Activated CD8-positive, alpha-beta memory T cell treated with anti-CD3 and anti-CD28 coated beads for 24 hours (primary cell): Measurements from ENCODE around the gene GNB2.
"Not testable (repeated sequence)": the region's sequence is repeated elsewhere in the genome, so short reads cannot be mapped to it uniquely, and the experiment has no call there.

Experiments used
- DNase-seq: peaks from one replicate; pipeline ENCODE4 v3.0.0-alpha.2; 2020

The GNB2 gene

DNA sequence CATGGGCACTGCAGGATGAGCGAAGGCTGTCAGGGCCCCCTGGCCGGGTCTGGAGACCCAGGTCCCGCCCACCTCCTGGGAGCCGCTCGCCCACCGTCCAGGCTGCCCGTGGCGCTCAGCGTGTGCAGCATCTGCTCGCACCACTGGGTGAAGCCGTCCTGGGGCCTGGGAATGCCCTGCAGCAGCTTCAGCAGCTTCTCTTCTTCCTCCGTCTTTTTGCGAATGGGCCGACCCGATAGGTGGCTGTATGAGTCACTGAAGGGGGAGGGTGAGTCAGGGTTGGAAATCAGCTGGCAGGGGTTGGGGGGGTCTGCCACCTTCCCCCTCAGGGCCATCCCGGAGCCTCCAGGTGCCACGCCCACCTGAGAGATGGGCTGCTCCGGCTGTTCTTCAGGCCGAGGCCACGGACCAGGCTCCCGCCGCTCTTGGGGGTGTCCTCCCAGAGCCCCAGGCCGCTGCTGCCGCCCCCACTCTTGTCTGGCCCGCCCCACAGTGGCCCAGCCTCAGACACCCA is 8.7 kb downstream of the GNB2 start:
- peak; percentile 66 for DNase-seq

DNA sequence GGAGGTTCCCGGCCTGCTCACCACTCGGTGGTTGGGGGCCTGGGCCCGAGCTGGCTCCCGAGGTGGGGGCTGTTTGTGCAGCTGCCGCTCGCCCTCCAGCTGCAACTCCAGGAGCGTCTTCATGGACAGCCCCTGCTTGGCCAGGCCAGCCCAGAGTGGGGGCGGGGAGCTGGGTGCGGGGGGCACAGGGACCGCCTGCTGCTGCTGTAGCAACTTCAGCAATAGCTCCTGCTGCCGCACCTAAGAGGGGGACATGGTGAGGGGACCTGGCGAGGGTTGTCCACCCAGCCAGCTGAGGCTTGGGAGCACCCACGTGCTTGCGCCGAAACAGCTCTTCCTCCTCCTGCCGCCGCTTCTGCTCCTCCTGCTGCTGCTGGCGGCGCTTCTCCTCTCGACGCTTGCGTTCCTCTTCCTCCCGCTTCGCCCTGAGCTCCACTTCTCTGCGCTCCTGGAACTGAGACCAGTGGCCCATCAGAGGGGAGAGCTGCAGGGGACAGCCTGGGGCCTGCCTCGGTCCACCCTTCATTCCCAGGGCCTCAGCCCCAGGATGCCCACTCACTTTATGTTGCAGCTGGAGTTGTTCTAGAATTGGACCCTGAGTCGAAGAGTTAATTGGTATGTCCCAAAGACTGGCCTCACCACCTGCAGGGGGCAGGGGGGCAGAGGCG is 9.6 kb downstream of the GNB2 start:
- peak; percentile 57 for DNase-seq

DNA sequence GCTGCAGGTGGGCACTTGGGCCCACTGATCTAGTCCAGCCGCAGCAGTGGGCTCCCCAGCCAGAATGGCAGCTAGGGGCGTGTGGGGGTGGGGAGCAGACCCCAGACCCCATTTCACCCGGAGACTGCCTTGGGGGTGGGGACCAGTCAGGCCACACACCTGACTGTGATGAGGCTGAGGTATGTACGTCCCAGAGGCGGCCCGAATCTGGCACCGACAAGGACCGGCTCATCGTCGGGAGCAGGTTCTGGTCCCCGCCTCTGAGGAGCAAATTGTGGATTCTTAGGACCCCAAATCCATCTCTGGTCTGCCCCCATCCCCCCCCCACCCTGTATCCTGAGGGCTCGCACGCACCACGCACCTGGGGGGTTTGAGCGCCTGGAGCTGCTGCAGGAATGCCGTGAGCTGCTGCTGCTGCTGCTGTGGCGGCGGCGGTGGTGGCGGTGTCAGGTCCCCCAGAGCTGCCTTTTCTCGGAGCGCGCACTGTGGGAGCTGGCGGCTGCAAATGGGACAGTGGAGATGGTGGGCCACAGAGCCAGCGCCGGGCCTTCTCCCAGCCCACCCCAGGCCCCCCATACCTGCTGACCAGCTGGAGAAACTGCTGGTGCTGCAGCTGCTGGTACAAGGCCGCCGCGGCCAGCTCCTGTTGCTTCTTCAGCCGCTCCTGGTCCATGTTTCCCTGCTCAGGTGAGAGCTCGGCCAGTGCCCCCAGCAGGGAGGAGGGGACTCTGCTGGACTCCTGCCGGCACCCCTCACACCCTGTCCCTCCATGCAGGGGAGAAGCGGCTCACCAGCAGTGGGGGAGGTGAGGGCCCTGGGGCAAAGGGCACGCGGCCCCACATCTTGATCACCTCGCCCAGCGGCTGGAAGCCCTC is 10.4 kb downstream of the GNB2 start:
- no peak for DNase-seq

DNA sequence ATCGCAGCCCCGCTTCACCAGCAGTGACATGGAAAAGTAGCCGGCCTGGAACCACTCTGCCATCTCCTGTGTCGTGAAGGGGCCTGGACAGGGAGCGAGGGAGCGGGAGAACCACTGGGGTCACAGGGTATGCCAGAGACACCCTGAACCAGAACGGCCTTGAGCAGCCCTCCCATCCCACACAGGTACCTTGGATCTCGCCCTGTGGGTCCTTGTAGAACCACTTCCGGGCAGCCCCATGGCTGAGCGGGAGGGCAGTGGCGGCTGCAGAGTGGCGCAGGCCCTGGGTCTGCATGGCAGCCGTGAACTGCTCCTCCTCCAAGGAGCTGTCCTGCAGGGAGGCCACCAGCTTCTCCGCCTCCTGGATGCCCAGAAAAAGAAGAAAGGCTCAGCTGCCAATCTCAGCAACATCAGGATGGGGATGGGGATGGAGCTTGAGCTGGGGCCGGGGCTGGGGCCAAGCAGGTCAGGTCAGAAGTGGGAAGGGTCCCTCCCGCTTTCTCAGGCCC is 11.0 kb downstream of the GNB2 start:
- peak; percentile 54 for DNase-seq

DNA sequence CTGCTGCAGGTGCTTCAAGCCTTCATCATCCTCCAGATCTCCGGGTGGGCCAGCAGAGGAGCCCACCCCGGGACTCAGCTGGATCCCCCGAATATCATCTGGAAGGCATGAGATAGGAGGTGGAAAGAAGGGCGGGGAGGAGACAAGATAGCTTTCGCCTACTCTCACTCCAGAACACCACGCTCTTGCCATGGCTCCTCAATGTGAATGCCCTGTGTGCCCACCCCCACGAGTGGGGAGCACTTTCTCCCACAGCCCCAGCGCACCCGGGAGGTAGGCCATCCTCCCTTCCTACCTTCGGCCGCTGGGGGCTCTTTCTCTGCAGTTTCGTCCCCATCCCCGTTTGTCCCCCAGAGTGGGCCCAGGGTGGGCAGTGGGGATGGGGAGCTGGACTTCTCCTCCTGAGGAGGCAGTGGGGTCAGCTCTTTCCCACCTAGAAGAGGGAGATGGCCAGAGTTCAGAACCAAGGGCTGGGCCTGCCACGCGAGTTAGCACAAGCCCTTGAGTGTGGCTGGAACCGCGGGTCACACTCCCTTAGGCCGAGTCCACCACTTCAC is 11.6 kb downstream of the GNB2 start:
- no peak for DNase-seq

DNA sequence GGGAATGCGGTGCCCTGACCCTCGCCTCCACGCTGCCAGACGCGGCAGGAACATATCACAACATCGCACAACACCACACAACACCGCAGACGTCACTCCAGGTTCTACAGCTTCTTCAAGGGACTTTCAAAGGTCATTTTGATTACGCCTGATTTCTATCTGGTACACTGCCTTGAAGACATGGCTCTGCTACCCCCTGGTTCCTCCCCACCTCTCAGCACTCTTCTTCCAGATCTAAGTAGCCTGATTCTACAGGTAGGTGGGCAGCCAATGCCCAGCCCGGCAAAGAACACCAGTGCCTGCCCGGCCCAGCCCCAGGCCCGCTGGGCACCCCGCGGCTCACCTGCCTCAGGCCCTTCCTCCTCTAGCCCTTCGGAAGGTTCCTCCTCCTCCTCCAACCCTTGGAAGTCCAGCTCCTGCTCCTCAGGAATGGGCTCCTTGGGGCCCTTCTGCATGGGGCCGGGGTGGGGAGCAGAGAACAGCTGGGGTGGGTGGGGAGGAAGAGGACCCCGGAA is 12.1 kb downstream of the GNB2 start:
- no peak for DNase-seq

DNA sequence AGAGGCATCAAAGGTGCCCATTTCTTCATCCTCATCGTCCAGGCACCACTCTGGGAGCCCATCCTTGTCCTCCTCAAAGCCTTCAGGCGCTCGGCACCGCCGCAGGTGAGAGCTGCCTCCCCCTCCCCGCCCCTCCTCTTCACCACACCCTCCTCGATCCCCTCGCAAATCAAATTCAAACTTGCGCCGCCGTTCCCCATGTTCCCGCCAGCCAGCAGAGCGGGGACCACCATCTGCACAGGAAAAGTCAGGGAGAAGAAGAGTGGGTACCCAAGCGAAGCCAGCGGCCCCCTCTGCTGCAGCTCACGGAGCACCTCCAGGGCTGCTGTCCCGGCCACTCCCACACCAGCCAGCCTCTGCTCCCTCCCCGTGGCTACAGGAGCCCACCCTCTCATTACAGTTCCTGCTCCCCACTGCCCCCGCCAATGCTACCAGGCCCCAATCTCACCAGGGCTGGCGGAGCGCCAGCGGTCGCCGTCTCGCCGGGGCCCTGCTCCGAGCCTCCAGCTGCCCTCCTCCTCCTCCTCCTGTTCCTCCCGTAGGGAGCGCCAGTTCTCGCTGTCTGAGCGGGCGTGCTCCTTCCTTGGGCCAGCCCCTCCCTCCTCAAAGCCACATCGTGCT is 12.8 kb downstream of the GNB2 start:
- no peak for DNase-seq

DNA sequence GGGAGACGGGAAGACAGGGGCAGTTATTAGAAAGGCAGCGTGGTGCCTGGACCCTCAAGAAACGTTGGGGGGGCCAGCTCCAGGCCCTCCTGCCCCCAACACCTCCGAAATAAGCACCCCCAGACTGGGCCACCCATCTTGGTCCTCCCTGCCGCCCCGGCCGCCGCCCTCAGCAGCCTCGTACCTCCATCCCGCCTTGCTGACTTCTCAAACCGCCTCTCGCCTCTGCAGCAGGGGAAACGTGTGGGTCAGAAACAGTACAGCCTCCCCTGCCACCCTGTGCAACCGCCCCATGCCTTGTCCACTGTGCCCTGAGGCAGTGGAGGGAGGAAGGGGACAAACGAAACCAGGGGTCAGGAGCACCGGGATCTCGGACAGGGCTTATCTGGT is 13.3 kb downstream of the GNB2 start:
- DNase-seq = no peak

DNA sequence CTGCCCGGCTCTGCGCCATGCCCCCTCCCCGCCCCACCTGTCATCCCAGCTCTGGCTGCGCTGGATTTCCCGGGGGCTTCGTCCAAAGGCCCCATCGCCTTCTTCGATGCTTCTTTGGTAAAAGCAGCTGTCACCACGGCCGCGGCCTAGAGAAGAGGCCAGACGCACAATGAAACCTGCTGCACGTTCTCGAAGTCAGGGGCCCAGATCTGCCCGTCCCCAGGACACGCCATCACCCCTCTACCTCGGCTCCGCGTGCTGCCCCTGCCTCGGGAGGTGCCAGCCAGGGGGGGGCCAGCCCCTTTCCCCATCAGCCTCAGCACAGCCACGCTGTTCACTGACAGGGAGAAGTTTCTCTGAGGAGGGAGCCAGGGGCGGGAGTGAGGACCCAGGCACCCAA is 13.7 kb downstream of the GNB2 start:
- DNase-seq = no peak

DNA sequence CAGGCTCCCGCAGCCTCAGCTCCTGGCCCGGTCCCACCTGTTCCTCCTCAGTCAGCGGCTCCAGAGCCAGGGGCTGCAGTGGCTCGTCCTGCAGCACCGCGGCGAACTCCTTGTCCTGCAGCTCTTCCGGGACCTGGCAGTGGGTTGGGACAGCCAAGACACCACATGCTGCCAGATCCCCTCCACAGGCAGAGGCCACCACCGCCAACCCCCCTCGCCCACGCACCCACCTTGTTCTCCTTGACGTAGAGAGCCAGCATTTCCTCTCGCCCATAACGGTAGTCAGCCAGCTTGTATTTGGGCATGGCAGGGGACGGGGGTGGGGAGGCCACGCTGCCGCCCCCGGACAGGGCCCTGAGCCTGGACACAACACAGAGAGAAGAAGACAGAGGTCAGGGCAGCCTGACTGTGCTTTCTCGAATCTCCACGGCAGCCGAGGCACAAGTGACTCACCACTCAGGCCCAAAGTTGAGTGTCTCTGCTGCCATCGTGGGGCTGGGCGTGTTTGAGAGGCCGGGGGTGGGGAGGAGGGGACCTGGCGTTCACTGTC is 14.3 kb downstream of the GNB2 start:
- peak; percentile 56 for DNase-seq

DNA sequence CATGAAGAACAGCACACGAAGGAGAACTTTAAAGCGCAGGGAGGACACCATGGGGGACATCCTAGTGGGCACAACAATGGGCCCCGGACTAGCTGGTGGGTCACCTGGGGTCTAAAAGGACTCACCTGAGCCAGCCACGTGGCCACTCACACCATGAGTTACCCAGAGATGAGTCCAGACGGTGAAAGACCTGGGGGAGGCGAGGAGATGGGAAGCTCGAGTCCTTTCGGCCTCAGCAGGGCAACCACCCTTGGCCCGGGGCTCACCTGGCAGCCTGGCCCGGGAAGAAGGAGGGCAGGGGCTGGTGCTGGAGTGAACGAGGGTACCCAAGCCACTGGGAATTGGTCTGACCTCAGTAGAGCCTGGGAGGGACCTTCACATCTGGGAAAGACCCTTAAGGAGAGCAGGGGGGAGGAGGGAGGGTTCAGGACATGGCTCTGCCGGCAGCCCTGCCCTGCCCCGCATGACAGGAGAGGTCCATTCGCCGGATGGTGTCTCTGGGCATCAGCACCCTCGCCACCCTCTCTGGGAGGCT is 14.9 kb downstream of the GNB2 start:
- no peak for DNase-seq

DNA sequence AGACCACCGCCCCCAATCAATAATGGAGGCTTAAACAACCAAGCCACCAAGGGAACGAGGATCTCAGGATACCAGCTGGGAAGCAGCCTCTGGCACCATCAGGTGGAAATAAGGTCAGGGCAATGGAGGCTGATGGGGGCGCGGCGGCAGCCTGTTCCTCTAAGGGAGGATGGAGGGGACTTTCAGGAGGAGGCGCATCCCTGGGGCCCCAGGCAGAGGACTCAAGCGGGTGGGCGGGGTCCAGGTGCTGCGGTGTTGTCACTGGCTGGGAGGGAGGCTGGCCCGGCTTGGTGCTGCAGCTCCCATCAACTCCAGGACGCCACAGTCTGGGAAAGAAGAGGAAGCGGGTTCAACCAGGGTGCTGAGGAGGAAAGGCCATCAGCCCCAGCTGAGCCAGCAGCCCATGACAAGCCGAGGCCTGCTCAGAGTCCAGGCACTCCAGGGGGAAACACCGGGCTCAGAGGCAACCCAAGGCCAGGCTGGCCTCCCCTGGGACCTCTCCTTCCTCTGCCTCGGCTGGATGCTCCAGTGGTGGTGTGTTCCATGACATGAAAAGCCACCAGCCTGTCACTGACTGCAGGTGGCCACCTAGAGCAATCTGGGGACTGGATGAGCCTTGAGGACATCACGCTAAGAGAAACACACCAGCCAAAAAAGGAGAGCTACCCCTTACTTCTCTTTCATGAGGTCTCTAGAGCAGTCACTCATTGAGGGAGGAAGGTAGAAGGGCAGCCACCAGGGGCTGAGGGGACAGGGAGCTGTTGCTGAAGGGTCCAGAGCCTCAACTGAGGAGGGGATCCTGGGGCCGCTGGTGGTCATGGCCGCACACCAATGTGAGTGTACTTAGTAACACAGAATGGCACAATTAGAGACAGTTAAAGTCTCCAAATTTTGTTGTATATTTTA is 15.9 kb downstream of the GNB2 start:
- DNase-seq = peak; percentile 54

DNA sequence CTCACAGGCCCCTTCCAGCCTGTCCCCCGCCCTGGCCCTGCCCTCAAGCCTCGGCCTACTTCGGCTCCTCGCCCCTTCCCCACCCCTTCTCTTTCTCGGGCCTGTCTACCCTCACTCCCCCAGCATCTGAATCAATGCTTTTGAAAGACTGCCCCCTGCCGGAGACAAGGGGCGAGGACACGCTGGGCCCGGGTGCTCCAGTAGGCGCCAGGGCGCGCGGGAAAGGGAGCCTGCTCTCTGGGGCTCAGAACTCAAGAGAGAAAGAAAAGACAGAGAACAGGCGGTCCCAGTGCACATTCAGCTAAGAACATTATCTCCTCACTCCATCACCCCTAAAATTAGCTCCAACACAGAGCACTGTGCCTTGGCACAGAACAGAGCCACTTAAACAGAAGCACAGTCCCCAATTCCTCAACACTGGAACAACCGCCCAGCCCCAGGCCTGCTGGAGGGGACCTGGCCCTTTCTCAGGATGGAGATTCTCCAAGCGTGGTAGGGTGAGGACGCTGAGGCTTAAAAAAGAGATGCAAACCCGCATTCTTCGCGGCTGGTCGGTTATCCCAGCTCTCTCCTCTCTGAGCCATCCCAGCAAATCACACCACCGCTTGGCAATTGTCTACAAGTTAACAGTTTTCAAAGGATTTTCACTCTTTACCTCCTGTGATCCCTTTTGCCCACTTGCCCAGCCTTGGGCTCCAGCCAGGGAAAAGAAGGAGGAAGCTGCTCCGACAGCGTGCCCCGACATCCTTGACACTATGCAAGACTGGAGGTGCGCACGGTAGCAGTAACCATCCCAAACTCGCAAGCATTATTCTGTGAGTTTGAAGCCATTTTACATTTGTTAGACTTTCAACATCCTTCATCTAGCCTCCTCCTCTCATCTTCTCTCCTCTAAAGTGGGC is 18.4 kb downstream of the GNB2 start:
- DNase-seq = peak; percentile 92

DNA sequence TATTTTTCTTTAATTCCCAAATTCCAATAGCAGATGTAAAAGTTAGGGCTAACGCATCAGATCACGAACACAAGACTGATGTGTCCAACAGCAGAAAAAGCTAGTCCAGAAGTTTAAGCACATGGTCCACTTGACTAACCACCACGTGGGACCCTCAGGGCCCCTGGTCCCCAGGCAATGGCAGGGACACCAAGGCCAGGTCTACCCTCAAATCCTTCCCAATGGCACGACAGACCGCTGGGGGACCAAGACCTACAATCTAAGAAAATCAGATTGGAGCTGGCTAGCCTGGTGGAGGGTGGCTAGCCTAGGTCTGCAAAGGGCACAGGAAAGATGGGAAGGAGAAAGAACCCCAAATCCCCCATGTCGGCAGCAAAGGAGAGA is 19.0 kb downstream of the GNB2 start:
- no peak for DNase-seq

DNA sequence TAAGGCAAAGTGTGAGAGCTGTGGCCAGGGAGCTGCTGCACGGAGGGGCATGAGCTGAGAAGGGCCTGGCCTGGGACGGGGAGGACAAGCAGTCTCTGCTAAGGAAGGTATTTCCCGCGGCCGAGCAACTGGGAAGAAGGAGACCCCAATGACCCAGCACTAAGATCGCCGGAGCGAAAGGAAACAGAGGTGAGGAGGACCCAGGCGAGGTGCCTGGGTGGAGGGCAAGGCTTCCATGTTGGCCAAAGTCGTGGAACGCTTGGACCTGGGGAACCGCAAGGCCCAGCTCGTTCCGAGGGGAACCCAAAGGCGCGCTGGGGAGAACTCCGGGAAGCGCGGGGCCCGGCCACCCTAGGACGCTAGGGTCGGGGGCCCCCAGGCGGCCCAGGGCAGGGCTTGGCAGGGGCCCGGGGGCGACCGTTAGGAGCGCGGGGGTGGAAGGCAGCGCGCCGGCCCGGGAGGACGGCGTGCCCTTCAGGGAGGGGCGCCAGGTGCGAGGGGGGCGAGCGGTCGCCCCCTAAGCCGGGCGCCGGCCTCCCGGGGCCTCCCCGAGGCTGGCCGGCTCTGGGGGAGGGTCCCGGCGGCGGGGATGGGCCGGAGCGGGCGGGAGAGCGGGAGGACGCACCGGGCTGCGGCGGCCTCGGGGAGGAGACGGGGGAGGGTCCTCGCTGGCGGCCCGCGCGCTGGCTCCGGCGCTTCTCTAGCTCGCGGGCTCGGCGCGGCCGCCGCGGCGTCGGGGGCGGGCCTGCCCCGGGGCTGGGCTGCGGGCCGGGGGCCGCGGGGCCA is 20.0 kb downstream of the GNB2 start:
- no peak for DNase-seq

DNA sequence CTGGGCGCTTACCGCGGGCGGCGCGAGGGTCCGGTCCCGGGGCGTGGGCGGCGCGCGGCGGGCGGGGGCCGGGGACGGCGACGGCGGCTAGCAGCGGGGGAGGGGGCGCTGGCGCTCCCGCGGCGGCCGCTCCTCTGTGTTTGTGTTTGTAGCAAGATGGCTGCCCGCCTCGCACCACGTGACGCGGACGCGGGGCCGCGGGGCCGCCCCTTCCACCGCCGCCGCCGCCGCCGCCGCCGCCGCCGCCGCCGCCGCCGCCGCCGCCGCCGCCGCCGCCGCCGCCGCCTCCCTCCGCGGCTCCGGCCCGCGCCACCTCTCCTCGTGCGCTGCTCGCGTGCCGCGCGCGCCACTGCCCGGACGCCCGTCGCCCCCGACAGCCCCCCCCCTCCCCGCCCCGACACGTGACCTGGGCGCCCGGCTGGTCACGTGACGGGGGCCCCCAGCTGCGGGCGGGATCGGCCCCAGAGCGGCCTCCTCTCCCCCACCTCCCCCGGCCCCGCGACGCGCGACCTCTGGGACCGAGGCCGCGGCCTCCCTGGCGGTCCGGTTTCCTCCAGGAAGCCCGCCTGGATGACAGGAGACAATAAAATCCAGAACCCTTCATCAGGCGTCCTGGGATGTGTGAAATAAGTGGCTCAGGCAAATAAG is 20.7 kb downstream of the GNB2 start, which contains the start of gene GIGYF1:
Gene GIGYF1, minus strand, starts transcription at position 153 of the 648 bp plus-strand sequence. CDS start 6,012 bp downstream, outside the sequence.
- peak; percentile 86 for DNase-seq

DNA sequence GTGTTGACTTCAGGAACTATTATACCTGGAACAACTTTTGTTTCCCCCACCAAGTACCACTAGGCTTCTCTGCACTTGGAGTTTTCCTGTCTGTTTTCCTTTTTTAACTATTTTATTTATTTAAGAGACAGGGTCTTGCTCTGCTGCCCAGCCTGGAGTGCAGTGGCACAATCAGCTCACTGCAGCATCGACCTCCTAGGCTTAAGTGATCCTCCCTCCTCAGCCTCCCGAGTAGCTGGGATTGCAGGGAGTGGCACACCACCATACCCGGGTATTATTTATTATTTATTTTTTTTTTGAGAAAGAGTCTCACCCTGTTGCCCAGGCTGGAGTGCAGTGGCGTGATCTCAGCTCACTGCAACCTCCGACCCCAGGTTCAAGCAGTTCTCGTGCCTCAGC is 22.6 kb downstream of the GNB2 start:
- DNase-seq = no peak

DNA sequence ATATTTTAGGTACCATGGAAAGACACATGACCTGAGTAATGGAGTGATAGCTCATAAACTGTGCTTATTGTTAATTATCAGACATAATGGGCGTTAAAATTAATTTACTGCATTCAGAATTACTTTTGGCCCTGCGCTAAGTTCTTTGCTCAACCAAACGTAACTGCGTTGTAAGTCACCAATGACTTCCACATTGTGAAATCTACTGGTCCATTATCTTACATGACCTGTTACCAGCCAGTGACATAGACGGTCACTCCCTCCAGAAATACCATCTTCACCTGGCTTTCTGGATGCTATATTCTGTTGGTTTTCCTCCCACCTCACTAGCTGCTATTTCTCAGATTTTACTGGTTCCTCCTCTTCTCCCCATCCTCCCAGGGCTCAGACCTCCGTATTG is 25.5 kb downstream of the GNB2 start:
- no peak for DNase-seq

DNA sequence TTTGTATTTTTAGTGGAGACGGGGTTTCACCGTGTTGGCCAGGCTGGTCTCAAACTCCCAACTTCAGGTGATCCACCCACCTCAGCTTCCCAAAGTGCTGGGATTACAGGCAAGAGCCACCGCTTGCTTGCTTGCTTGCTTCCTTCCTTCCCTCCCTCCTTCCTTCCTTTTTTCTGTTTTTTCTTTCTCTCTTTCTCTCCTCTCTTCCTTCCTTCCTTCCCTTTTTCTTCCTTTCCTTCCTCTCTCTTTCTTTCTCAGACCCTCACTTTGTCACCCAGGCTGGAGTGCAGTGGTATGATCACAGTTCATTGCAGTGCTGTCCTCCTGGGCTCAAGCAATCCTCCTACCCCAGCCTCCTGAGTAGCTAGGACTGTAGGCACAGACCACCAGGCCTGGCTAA is 27.5 kb downstream of the GNB2 start:
- DNase-seq = not testable (repeated sequence)
